Natural killer cell (primary cell): ENCODE measurements around the gene TINAGL1. TPM values are rescaled to one million over a fixed set of nuclear protein-coding genes. Genes with fewer than 3 reads are reported as not detected.
"Not testable (repeated sequence)": the region's sequence is repeated elsewhere in the genome, so short reads cannot be mapped to it uniquely, and the experiment has no call there.

ENCODE experiments used
- ATAC-seq, 3 donors: fragments of 150-1000 bp in 2 of 3; fragments of 200-7000 bp in 1 of 3; cut with Tn5 transposase; 1 replicate in 1 of 3; 2 replicates in 2 of 3; pipeline ENCODE4 v1.10.0; 2021; ENCODE audit warnings: mild to moderate bottlenecking in 2 of 3, moderate library complexity in 2 of 3
- DNase-seq, 2 donors: peaks; one replicate each; pipeline versions ENCODE4 v3.0.0 to v3.0.0-alpha.2; 2013 to 2021; ENCODE audit warnings: mixed read lengths in 1 of 2
- H3K27ac ChIP-seq: one replicate; pipeline ENCODE4 v1.5.1; 2013; ENCODE audit warnings: mild to moderate bottlenecking, low read length
- H3K27me3 ChIP-seq: one replicate; pipeline ENCODE4 v1.6.1; 2013; ENCODE audit warnings: low read length; ENCODE audit not compliant: control insufficient read depth, insufficient read depth
- H3K36me3 ChIP-seq: one replicate; pipeline ENCODE4 v1.6.1; 2013; ENCODE audit warnings: low read length; ENCODE audit not compliant: control insufficient read depth, insufficient read depth
- H3K4me1 ChIP-seq: one replicate; pipeline ENCODE4 v1.6.1; 2013; ENCODE audit warnings: low read length; ENCODE audit not compliant: control insufficient read depth, insufficient read depth
- H3K4me3 ChIP-seq: one replicate; pipeline ENCODE4 v1.5.1; 2013; ENCODE audit warnings: low read length
- H3K9me3 ChIP-seq: one replicate; pipeline ENCODE4 v1.6.1; 2013; ENCODE audit warnings: low read length; ENCODE audit not compliant: control insufficient read depth, insufficient read depth
- H3K27ac Mint-ChIP-seq, 2 donors: one replicate each; pipeline ENCODE4 v1.8.0; 2022; ENCODE audit warnings: mild to moderate bottlenecking in 2 of 2, mixed read lengths in 2 of 2, moderate library complexity in 1 of 2
- H3K27me3 Mint-ChIP-seq, 2 donors: one replicate each; pipeline ENCODE4 v1.8.0; 2022; ENCODE audit warnings: low read depth in 2 of 2, mixed read lengths in 2 of 2
- H3K36me3 Mint-ChIP-seq: one replicate; pipeline ENCODE4 v1.8.0; 2022; ENCODE audit warnings: mixed read lengths
- H3K4me1 Mint-ChIP-seq, 2 donors: one replicate each; pipeline ENCODE4 v1.8.0; 2022; ENCODE audit warnings: mixed read lengths in 2 of 2
- H3K4me3 Mint-ChIP-seq: one replicate; pipeline ENCODE4 v1.8.0; 2022; ENCODE audit warnings: mild to moderate bottlenecking, moderate library complexity, mixed read lengths
- H3K9me3 Mint-ChIP-seq, 2 donors: one replicate each; pipeline ENCODE4 v1.8.0; 2022; ENCODE audit warnings: mixed read lengths in 2 of 2
- WGBS: methylation state at CpG from one replicate; pipeline ENCODE4 v1.1.7; 2013; ENCODE audit warnings: missing lambda C conversion rate; ENCODE audit not compliant: insufficient coverage; 5-methylcytosine and 5-hydroxymethylcytosine counted together
- intact Hi-C: fragments of 100-400 bp; cut with micrococcal nuclease; formaldehyde crosslinking; loops from one replicate; pipeline ENCODE4 v1.14.2; 2022
- total RNA-seq, 4 donors: library from RNA; stranded (reverse); fragments of 120-200 nt in 1 of 4; gene quantifications; one replicate each; pipeline versions ENCODE4 v1.2.3 to v1.2.4, GENCODE V29; 2013 to 2022
- TF ChIP-seq, protein P1 (sequence below): fragments of 200-600 bp; IDR thresholded peaks from one replicate; pipeline ENCODE4 v1.8.0; 2022; ENCODE audit warnings: antibody characterized with exemption

Gene TINAGL1
- total RNA-seq, 3 donors from 2014 or later (not counting 1 experiment from before 2014, with no cell fraction given): not detected

DNA sequence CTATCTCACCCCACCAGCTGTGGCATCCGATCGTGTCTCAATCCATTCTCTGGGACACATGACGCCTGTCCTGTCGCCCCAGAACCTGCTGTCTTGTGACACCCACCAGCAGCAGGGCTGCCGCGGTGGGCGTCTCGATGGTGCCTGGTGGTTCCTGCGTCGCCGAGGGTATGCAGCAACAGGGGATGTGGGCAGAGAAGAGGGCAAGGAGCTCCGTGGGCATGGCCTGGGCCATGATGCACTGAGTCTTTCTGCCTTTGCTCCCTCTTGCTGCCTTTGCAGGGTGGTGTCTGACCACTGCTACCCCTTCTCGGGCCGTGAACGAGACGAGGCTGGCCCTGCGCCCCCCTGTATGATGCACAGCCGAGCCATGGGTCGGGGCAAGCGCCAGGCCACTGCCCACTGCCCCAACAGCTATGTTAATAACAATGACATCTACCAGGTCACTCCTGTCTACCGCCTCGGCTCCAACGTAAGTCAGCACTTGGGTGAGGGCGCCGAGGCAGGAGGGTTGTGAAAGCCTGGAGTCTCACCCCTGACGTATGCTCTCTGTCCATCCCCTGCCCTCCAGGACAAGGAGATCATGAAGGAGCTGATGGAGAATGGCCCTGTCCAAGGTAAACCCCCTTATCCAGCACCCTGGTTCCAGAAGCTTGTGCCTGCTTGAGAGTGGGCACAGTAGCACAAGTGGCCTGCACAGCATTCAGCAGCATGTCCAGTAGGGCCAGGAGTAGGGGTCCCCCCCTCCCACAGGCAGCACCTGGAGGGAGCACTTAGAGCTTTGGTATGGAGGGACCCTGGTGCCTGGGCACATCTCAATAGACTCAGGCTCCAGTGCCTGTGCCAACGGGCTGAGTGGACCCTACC lies 8.8 kb downstream of the TINAGL1 start:
- no peaks in the 10 kb centered on the region for H3K36me3 Mint-ChIP-seq
- 89% methylated on average over 27 of the region's 27 CpGs for WGBS
- Histone ChIP-seq H3K36me3 (no peaks in the 10 kb centered on the region), H3K9me3 (no peaks in the 10 kb centered on the region), H3K27ac (no peak overlapping the region), H3K27me3 (peaks cover 4% of the 10 kb centered on the region), H3K4me1 (no peaks in the 10 kb centered on the region), H3K4me3 (no peak overlapping the region)
- H3K4me1 Mint-ChIP-seq: no peaks in the 10 kb centered on the region
- H3K27me3 Mint-ChIP-seq: peaks cover 0 to 16% of the 10 kb centered on the region in 2 donors
- TF ChIP-seq, protein P1, sequence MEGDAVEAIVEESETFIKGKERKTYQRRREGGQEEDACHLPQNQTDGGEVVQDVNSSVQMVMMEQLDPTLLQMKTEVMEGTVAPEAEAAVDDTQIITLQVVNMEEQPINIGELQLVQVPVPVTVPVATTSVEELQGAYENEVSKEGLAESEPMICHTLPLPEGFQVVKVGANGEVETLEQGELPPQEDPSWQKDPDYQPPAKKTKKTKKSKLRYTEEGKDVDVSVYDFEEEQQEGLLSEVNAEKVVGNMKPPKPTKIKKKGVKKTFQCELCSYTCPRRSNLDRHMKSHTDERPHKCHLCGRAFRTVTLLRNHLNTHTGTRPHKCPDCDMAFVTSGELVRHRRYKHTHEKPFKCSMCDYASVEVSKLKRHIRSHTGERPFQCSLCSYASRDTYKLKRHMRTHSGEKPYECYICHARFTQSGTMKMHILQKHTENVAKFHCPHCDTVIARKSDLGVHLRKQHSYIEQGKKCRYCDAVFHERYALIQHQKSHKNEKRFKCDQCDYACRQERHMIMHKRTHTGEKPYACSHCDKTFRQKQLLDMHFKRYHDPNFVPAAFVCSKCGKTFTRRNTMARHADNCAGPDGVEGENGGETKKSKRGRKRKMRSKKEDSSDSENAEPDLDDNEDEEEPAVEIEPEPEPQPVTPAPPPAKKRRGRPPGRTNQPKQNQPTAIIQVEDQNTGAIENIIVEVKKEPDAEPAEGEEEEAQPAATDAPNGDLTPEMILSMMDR: no peak
- no peak overlapping the region for H3K4me3 Mint-ChIP-seq
- H3K9me3 Mint-ChIP-seq: no peaks in the 10 kb centered on the region
- no peak overlapping the region for H3K27ac Mint-ChIP-seq
- intact Hi-C loops: no loop called here
- ATAC-seq (no peak), DNase-seq (peak in 1 of 2 donors; percentile 10)

DNA sequence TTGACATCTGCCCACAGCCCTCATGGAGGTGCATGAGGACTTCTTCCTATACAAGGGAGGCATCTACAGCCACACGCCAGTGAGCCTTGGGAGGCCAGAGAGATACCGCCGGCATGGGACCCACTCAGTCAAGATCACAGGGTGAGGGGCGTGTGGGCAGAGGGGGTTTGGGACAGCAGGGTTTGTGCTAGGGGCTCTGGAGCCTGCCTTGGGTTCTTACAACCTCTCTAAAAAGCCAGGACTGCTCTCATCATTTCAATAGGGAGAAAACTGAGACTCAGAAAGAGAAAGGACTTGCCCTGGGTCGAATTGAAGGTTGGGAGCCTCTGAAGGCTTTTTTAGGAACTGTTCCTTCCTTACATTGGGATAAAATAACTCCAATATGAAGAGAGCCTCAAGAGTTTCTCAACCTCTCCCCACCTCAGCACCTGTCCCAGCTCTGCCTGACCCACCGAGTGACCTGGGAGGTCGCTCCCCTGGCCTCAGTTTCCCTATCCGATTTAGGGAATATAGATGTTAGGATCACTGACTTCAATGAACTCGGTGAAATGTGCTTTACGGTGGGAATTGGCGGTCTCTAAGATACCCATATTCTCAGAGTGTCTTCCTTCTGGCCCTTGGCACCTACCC lies 9.5 kb downstream of the TINAGL1 start:
- Histone ChIP-seq H3K27me3 (peaks cover 4% of the 10 kb centered on the region), H3K36me3 (no peaks in the 10 kb centered on the region), H3K27ac (no peak overlapping the region), H3K9me3 (no peaks in the 10 kb centered on the region), H3K4me1 (no peaks in the 10 kb centered on the region), H3K4me3 (no peak overlapping the region)
- no peaks in the 10 kb centered on the region for H3K36me3 Mint-ChIP-seq
- peaks cover 5 to 14% of the 10 kb centered on the region in 2 donors for H3K27me3 Mint-ChIP-seq
- intact Hi-C loops: no loop called here
- no peak overlapping the region for H3K27ac Mint-ChIP-seq
- no peaks in the 10 kb centered on the region for H3K4me1 Mint-ChIP-seq
- no peaks in the 10 kb centered on the region for H3K9me3 Mint-ChIP-seq
- 91% methylated on average over 9 of the region's 11 CpGs for WGBS
- TF ChIP-seq, protein P1: no peak
- ATAC-seq (no peak), DNase-seq (no peak)
- no peak overlapping the region for H3K4me3 Mint-ChIP-seq

DNA sequence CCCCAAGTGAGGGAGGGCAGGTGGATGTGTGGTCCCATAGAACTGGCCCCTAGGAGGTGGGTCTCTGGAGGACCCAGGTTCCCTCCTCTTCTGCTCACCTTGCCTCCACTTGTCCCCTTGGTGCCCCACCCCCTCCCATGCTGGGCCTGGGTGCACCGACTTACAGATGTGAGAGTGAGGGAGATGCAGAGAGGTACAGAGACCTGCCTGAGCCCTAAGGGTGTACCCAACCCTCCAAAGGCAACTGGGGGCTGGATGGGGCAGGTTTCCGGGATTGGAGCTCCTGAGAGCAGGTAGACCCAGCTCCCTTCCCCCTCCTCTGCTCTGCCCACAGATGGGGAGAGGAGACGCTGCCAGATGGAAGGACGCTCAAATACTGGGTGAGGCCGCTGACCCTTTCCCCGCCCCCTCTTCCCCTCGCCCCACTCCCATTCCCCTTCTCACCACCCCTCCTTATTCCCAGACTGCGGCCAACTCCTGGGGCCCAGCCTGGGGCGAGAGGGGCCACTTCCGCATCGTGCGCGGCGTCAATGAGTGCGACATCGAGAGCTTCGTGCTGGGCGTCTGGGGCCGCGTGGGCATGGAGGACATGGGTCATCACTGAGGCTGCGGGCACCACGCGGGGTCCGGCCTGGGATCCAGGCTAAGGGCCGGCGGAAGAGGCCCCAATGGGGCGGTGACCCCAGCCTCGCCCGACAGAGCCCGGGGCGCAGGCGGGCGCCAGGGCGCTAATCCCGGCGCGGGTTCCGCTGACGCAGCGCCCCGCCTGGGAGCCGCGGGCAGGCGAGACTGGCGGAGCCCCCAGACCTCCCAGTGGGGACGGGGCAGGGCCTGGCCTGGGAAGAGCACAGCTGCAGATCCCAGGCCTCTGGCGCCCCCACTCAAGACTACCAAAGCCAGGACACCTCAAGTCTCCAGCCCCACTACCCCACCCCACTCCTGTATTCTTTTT lies 10.3 kb downstream of the TINAGL1 start:
- ATAC-seq (no peak), DNase-seq (no peak)
- Mint-ChIP-seq H3K4me1 (no peaks in the 10 kb centered on the region), H3K27me3 (peaks cover 13 to 19% of the 10 kb centered on the region in 2 donors), H3K9me3 (no peaks in the 10 kb centered on the region), H3K4me3 (no peak overlapping the region), H3K36me3 (no peaks in the 10 kb centered on the region), H3K27ac (no peak overlapping the region)
- Histone ChIP-seq H3K4me3 (no peak overlapping the region), H3K36me3 (no peaks in the 10 kb centered on the region), H3K4me1 (no peaks in the 10 kb centered on the region), H3K27ac (no peak overlapping the region), H3K9me3 (no peaks in the 10 kb centered on the region), H3K27me3 (peaks cover 4% of the 10 kb centered on the region)
- TF ChIP-seq, protein P1: no peak
- intact Hi-C loops: no loop called here
- WGBS: 65% methylated on average over 45 of the region's 47 CpGs

DNA sequence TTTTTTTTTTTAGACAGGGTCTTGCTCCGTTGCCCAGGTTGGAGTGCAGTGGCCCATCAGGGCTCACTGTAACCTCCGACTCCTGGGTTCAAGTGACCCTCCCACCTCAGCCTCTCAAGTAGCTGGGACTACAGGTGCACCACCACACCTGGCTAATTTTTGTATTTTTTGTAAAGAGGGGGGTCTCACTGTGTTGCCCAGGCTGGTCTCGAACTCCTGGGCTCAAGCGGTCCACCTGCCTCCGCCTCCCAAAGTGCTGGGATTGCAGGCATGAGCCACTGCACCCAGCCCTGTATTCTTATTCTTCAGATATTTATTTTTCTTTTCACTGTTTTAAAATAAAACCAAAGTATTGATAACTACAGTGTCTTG lies 11.0 kb downstream of the TINAGL1 start:
- H3K4me1 ChIP-seq, DNase-seq, H3K27ac ChIP-seq, H3K4me3 ChIP-seq, H3K27me3 ChIP-seq, H3K9me3 Mint-ChIP-seq, H3K4me1 Mint-ChIP-seq, ATAC-seq, H3K36me3 ChIP-seq, H3K36me3 Mint-ChIP-seq, H3K27ac Mint-ChIP-seq, intact Hi-C loops, H3K4me3 Mint-ChIP-seq, H3K9me3 ChIP-seq: not testable (repeated sequence)
- WGBS: 91% methylated on average over 5 of the region's 5 CpGs
- peaks cover 19 to 26% of the 10 kb centered on the region in 2 donors for H3K27me3 Mint-ChIP-seq
